GM20431 (cell line): ENCODE results near the gene LMO7.
"Not testable (repeated sequence)": the region's sequence is repeated elsewhere in the genome, so short reads cannot be mapped to it uniquely, and the experiment has no call there.

Source experiments
- in situ Hi-C: fragments of 300-500 bp; cut with MseI, MboI; formaldehyde crosslinking; loops from one replicate; pipeline ENCODE4 v1.15.0; 2020; ENCODE audit warnings: low sequenced_read_pairs; ENCODE audit not compliant: unreplicated experiment

LMO7 gene

GRCh38 chr13:75764251-75764925 lies 128.3 kb downstream of the LMO7 start:
- in situ Hi-C loops, result no loop called here

DNA sequence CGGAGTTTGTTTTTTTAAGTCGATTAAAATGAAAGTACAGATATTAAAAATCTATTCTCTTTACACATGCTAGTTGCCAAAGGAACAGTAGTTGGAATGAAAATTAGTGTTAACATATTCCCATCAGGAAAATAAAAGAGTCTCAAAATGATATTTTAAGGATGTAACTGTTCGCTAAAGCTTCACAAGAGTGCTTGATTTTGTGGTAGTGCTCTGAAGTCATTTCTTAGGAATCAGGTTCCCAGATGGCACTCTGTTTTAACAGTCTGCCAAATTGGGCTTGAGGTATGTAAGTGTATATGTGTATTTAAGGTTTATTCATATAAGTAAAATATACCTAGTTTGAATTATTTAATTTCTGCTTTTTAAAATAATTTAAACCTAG lies 128.8 kb downstream of the LMO7 start:
- in situ Hi-C loops, result no loop called here

GRCh38 chr13:75766636-75767035 lies 130.5 kb downstream of the LMO7 start:
- in situ Hi-C loops, result no loop called here

DNA sequence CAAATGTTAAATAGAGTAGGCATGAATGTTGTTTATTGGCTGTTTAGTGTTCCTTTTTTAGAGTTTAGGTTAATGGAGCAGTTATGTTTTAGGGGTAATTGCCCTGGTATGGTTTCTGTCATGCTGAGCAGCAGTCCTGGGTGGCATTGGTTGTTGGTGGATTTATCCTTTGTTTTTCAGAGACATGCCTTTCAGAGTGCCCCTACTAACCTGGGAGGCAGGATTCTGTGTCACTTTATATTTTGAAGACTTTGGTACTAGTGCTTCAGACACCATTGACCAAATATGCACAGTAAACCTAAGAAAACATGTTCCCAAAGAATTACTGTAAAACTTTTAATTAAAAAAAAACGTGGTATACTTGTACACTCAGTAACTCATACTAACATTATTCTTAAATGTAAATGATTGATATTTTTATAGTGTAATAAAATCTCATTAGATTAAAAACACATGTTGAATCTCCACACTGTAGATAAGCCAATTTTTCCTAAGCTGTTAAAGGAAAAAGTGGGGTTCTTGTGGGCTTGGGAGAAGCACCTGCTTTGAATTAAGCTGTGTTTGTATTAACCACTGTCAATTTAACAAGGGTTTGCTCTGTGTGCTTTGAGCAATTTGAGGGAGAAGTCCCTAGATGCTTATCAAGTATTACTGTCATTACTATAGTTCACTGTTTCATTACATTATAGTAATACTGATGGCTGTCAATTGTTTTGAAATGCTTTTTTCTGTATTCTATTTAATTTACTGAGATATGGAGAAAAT lies 133.2 kb downstream of the LMO7 start:
- in situ Hi-C loops, result no loop called here

GRCh38 chr13:75770164-75770563 lies 134.0 kb downstream of the LMO7 start:
- in situ Hi-C loops, result no loop called here

- in situ Hi-C loops, result no loop called here
Measured at GRCh38 chr13:75770592-75771011, 134.5 kb downstream of the LMO7 start.

DNA sequence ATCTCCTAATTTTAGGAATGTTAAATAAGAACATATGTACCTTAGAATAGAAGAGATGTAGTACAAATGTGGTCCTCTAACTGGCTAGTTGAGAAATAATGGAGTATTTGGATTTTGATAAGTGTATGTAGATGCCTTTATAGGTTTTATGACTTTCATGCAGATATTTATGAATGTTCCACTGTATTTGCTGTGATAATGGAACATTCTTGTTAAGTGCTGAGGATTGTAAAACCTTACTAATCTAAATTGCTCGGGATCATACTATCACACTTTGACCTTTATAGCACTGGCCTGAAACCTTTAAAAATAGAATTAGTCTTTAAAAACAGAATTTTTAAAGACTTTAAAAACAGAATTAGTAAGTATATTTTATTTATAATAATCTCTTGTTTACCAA lies 135.1 kb downstream of the LMO7 start:
- in situ Hi-C loops, result no loop called here

DNA sequence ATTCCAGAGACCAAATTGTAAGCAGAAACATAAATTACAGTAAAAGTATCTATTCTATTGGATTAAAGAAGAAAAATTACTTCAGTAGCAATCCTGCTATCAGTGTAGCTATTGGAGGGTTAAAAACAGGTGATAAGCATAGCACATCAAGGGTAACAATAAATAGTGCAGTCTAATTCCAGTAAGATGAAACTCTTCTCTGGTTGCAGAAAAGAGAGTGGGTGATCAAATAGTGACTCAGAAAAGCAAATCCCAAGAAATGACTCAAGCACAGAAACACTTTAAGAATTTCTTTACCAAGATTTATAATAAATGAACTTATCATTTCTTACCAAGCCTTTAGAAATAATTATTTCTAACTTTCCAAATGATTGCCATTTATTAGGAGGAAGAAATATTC lies 135.7 kb downstream of the LMO7 start:
- in situ Hi-C loops, result no loop called here

DNA sequence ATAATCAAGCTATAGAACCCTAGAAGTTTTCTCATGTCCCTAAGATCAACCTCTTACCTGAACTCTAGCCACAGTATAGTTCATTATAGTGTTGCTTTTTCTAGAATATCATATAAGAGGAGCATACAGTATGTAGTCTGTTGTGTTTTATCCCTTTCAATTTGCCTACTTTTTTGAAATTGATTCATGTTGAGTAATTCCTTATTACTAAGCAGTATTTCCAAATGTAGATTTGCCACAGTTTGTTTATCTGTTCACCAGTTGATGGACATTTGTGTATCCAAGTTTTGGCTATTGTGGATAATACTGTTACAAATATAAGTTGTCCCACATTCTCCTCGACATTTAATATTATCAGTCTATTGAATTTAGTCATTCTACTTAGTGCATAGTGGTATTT lies 138.0 kb downstream of the LMO7 start:
- in situ Hi-C loops, result no loop called here

- in situ Hi-C loops, result no loop called here
Measured at GRCh38 chr13:75776550-75776949, 140.4 kb downstream of the LMO7 start.

GRCh38 chr13:75779393-75779792 lies 143.3 kb downstream of the LMO7 start:
- in situ Hi-C loops, result no loop called here

- in situ Hi-C loops, result not testable (repeated sequence)
Measured at GRCh38 chr13:75780103-75780502, 144.0 kb downstream of the LMO7 start.

- in situ Hi-C loops, result no loop called here
Measured at GRCh38 chr13:75782985-75783384, 146.9 kb downstream of the LMO7 start.

DNA sequence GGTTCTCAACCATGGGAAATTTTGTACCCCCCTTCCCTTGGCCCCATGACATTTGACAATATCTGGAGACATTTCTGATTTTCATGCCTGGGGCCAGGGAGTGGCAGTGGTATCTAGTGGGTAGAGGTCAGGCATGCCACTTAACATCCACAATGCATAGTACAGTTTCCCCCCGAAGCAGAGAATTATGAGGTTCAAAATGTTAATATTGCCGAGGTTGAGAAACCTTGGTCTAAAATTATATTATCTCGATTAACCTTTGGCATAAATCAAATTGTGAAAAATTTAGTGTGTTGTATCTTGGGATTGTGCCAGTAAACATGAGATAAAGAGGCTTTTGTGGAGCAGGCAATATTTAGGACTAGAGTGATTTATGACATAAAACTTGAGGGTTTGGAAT lies 147.9 kb downstream of the LMO7 start:
- in situ Hi-C loops, result no loop called here

- in situ Hi-C loops, result no loop called here
Measured at GRCh38 chr13:75785130-75785529, 149.0 kb downstream of the LMO7 start.

DNA sequence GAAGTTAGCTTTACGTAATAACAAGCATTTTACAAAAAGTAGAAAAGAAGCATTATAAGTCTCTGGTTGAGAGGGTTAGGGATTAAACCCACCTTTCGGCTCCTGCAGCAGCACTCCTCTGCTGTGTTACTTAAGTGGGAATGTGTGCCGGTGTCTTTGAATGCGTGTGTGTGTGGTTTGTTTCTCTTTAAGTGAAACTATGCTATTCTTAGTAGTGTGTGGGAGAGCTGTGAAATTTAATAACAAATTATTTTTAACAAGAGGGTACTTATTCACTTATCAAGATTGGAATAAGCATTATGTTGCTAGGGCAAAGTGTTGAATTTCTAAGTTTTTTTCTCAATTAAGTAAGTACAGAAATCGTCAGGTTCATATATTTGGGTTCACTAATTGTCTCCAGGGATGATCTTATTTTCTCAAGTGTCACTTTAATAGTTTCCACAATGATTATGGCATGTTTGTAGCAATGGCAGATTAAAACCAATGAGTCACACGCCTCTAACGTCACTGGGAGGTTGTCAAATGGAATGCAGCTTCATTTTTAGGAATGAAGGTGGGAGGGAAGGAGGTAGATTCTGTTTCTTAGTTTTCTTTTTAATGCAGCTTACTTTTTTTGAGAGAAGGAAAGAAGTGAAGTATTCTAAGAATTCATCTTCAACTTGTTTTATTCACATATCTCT lies 151.3 kb downstream of the LMO7 start:
- in situ Hi-C loops, result no loop called here

- in situ Hi-C loops, result no loop called here
Measured at GRCh38 chr13:75788481-75788981, 152.4 kb downstream of the LMO7 start.

- in situ Hi-C loops, result no loop called here
Measured at GRCh38 chr13:75789451-75790197, 153.5 kb downstream of the LMO7 start.

GRCh38 chr13:75790198-75790970 lies 154.3 kb downstream of the LMO7 start:
- in situ Hi-C loops, result no loop called here
